ENCODE data around the gene PHRF1.

The PHRF1 gene

GRCh38 chr11:598005-598680 is 21.9 kb downstream of the PHRF1 start:
- DNase-seq: no peak

GRCh38 chr11:601573-602245 is 25.4 kb downstream of the PHRF1 start:
- DNase-seq: no peak

DNA sequence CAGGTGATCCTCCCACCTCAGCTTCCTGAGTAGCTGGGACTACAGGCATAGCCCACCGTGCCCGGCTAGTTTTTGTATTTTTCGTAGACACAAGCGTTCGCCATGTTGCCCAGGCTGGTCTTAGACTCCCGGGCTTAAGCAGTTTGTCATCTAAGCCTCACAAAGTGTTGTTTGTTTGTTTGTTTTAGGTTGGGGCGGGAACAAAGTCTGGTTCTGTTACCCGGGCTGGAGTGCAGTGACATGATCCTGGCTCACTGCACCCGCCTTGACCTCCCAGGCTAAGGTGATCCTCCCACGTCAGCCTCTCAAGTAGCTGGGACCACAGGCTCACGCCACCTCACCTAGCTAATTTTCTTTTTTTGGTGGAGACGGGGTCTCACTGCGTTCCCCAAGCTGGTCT is 26.9 kb downstream of the PHRF1 start:
- DNase-seq: no peak

GRCh38 chr11:605286-606129 is 29.2 kb downstream of the PHRF1 start:
- DNase-seq: no peak

GRCh38 chr11:606245-606644 is 30.0 kb downstream of the PHRF1 start:
- DNase-seq: no peak

GRCh38 chr11:607020-607780 is 30.9 kb downstream of the PHRF1 start:
- no peak for DNase-seq

GRCh38 chr11:607971-608659 is 31.8 kb downstream of the PHRF1 start:
- no peak for DNase-seq

DNA sequence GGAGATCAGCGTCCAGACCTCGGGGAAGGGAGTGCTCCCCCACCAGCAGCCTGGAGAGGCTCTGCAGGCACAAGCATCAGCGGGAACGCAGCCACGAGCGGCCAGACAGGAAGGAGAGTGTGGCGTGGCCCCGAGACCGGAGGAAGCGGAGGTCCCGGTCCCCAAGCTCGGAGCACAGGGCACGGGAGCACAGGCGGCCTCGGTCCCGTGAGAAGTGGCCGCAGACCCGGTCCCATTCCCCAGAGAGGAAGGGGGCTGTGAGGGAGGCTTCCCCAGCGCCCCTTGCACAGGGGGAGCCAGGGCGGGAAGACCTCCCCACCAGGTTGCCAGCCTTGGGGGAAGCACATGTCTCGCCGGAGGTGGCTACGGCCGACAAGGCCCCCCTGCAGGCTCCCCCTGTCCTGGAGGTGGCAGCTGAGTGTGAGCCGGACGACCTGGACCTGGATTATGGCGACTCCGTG is 32.6 kb downstream of the PHRF1 start:
- no peak for DNase-seq

DNA sequence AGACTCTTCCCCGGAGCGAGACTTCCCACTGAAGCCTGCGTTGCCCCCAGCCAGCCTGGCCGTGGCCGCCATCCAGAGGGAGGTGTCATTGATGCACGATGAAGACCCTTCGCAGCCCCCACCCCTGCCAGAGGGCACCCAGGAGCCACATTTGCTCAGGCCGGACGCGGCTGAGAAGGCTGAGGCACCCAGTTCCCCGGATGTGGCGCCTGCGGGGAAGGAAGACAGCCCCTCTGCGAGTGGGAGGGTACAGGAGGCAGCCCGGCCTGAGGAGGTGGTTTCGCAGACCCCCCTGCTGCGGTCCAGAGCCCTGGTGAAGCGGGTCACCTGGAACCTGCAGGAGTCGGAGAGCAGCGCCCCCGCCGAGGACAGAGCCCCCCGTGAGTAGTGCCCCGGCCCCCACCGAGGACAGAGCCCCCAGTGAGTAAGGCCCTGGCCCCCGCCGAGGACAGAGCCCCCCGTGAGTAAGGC is 33.1 kb downstream of the PHRF1 start:
- DNase-seq: no peak

DNA sequence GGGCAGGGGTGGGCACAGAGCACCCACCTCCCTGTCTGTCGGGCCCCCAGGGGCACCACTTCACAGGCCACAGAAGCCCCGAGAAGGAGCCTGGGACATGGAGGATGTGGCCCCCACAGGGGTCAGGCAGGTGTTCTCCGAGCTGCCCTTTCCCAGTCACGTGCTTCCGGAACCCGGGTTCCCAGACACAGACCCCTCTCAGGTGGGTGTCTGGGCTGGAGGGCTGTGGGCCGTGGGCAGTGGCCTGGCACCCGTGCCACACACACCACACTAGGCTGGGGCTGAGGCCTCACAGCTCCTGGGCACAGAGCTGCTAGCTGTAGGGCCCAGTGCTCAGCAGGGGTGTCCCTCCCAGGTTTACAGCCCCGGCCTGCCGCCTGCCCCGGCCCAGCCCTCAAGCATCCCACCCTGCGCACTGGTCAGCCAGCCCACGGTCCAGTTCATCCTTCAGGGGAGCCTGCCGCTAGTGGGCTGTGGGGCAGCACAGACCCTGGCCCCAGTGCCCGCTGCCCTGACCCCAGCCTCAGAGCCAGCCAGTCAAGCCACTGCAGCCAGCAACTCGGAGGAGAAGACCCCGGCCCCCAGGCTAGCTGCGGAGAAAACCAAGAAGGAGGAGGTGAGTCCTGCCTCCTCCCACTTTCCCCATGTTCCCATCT is 34.0 kb downstream of the PHRF1 start:
- DNase-seq: no peak

DNA sequence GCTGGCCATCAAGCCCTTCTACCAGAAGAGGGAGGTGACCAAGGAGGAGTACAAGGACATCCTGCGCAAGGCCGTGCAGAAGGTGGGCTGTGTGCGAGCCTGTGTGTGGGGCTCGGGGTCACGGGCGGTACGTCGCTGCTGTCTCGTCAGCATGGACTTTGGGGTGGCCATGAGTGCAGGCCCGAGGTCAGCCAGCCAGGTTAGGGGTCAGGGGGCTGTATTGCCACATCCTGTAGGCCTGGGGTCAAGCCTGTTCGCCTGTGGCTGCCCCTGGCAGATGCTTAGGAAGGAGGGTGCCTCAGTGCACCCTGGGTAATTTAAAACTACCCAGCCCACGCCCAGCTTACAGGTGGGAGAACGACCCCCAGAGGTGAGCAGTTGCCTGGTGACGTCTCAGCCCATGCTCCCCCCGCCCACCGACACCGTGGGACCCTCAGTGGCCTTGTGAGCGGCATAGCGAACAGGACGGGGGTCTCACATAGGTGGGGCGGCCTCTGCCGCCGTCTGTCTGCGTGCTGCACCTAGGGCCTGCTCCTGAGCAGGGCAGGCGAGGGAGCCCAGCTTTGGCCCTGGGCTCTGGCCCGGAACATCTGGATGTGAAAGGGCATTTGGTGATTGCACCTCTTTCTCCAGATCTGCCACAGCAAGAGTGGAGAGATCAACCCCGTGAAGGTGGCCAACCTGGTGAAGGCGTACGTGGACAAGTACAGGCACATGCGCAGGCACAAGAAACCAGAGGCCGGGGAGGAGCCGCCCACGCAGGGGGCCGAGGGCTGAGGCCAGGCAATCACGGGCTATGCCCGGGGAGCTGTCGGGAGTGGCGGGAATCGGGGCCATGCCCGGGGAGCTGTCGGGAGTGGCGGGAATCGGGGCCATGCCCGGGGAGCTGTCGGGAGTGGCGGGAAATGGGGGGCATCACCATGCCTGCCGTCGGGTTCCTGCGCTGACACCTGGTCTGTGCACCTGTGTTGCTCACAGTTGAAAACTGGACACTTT is 35.0 kb downstream of the PHRF1 start:
- DNase-seq: no peak

DNA sequence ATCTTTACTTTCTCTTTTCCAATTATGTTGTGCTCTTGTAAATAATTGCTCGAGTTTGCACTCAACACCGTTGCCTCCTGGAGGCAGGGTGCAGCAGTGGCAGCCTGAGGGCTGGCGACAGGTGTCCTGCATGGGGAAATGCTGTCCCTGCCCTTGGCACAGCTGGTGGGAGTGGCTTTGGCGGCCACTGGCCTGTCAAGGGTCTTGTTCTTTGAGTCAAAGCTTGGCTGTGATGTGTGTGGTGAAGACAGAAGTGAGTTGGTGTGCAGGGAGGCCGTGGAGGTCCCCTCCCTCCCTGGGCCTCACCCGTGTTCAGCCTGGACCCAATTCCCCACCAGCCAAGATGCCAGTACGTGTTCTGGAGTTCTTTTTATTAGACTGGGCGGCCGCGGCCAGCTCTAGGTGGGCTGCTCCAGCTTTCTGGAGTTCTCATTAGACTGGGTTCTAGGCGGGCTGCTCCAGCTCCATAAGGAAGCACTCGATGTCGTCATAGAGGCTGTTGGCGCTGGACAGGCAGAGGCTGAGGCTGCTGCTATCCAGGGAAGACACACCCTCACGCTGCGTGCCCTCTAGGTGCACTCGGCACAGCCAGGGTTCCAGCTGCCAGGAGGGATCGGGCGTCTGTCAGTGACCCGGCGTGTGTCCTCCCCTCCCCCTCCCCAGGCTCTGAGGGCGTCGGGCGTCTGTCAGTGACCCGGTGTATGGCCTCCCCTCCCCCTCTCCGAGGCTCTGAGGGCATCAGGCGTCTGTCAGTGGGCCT is 36.1 kb downstream of the PHRF1 start:
- no peak for DNase-seq

DNA sequence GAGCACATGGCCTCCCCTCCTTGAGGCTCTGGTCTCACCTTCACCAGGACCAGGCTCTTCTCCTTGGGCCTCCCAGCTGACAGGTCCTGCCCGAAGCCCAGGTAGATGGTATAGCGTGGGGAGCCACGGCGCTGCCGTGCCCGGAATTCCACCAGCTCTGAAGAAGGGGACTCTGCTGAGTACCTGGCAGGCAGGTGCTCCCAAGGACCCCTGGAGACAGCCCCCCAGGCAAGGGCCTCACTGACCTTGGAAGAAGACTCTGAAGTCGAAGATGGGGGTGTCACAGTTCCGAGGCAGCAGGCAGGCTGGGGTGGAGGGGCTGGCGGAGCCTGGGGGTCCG is 36.7 kb downstream of the PHRF1 start:
- DNase-seq: no peak

DNA sequence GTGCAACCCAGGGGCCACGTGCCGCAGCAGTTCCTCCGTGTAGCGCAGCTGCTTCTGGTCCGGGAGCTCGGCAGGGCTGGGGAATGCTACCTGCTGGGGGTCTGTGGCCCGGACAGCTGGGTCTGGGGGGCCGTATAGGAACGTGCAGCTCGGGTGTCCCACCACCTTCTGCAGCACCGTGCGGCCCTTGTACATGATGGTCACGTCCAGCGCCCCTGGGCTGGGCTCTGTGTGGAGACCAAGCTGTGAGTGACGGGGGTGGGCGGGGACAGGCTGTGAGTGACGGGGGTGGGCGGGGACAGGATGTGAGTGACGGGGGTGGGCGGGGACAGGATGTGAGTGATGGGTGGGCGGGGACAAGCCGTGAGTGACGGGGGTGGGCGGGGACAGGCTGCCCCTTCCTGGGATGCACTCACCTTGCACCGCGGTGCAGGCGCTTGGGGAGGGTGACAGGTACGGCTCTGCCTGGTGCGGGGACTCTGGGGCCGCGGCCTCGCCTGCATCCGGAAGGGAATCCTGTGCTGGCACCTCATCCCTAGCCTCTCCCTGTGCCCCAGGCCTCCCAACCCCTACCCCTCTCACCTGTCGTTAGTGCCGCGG is 37.2 kb downstream of the PHRF1 start:
- DNase-seq: peak; percentile 67

DNA sequence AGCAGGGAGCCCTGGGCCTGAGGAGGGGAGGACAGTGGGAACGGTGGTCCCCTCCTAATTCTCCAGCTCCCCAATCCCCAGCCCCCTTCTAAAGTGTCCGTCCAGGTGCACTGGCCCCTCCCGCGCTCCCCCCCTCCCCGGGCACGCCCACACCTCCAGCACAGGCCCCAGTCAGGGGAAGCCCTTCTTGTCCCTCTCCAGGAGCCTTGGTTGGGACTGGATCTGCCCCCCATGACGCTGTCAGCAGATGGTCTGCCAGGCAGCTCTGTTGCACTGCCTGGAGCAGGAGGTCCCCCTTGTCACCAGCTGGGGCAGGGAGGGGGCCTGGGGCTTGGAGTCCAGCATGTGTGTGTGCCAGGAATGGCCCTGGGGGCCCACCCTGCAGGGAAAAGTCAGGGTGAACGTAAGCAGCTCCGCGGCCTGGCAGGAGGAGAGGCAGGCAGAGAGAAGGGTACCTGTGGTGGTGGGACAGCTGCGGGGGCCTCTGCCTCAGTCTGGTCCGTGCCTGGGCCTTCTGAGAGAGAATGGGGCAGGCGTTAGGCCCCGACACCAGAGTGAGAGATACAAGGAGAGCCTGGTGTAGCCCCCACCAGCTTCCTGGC is 37.9 kb downstream of the PHRF1 start:
- no peak for DNase-seq

- DNase-seq: no peak
These were observed 38.6 kb downstream of the PHRF1 start for GRCh38 chr11:614623-615503.

- peak; percentile 87 for DNase-seq
These were observed 39.4 kb downstream of the PHRF1 start, which contains the start of gene IRF7 for GRCh38 chr11:615504-616319. IRF7 (minus strand) TSS chr11:615950; CDS start chr11:615364, 586 bp downstream.

Measured in CD4-positive, alpha-beta T cell treated with Interleukin-4 for 4 hours (primary cell).